Right cardiac atrium (tissue), 5 donors: ENCODE measurements around the gene ABI1. TPM values are rescaled to one million over a fixed set of nuclear protein-coding genes. Genes with fewer than 3 reads are reported as not detected.
"Not testable (repeated sequence)": the region's sequence is repeated elsewhere in the genome, so short reads cannot be mapped to it uniquely, and the experiment has no call there.

Experiments used
- ATAC-seq, 2 donors: fragments of 200-7000 bp; cut with Tn5 transposase; one replicate each; pipeline versions ENCODE4 v1.8.0 to v1.9.1; 2020; ENCODE audit warnings: moderate library complexity in 2 of 2, mild to moderate bottlenecking in 1 of 2
- DNase-seq, 3 donors: peaks; one replicate each; pipeline ENCODE4 v3.0.0-alpha.2; 2020
- H3K27ac ChIP-seq: one replicate; pipeline ENCODE4 v1.5.1; 2013; ENCODE audit warnings: mild to moderate bottlenecking, low read length, control low read depth, moderate library complexity
- H3K27me3 ChIP-seq: one replicate; pipeline ENCODE4 v1.6.1; 2013; ENCODE audit not compliant: control insufficient read depth, insufficient read depth
- H3K4me1 ChIP-seq: one replicate; pipeline ENCODE4 v1.6.1; 2013; ENCODE audit warnings: low read length; ENCODE audit not compliant: control insufficient read depth, insufficient read depth
- H3K4me3 ChIP-seq: one replicate; pipeline ENCODE4 v1.5.1; 2013; ENCODE audit warnings: low read length, control low read depth
- H3K9me3 ChIP-seq: one replicate; pipeline ENCODE4 v1.6.1; 2013; ENCODE audit warnings: low read length; ENCODE audit not compliant: control insufficient read depth
- WGBS: extraction: QIAGEN DNeasy Blood & Tissue Kit; methylation state at CpG from one replicate; pipeline ENCODE4 v1.1.7; 2013; 5-methylcytosine and 5-hydroxymethylcytosine counted together
- intact Hi-C, 4 donors: fragments of 100-400 bp; cut with DNase I; formaldehyde crosslinking; loops; one replicate each; pipeline versions ENCODE4 v1.11.0 to v1.14.0; 2022 to 2023
- polyA plus RNA-seq: library from polyadenylated mRNA; stranded (reverse); fragments of 200-250 nt; gene quantifications from one replicate; pipeline ENCODE4 v1.2.3, GENCODE V29; 2013
- total RNA-seq, 4 donors: library from RNA; stranded (reverse); fragmentation: NEBNext Ultra II Directional; extraction: Animal tissue kit (Norgen Biotek cat#: 25700); gene quantifications; one replicate each; pipeline ENCODE4 v1.2.1, GENCODE V29; 2021
- donor health status: healthy with polysubstance abuse.
- donor health status: DM: no; HTN: yes; CAD: no.
- donor health status: DM: no; HTN: no; CAD: no.
- donor health status: DM: no; HTN: yes; CAD: no; lungs with severe emphysema.
- donor health status: DM: yes; HTN: yes; CAD: no.

ABI1 gene
- total and polyA plus RNA-seq, 5 donors, result 9.6 to 28.2 (median 26.3) TPM

DNA sequence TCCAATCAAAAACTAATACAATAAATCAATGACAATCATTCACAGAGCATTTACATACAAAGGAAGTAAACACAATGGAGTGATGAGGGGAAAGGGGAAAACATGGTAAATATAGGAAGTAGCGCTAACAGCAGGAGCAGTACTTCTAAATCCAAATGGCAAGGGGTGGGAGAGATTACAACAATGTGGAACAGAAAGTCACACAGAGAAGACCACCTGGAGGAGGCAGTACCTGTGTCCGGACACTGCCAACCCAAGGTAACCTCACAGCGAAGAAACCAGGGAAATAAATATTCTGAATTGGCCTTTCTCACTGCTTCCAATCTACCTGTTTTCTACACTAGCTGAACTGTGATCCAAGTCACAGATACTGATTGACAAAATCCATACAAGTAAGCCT is 58.2 kb downstream of the ABI1 start:
- ATAC-seq (no peak), DNase-seq (no peak)
- Histone ChIP-seq H3K27me3 (no peaks in the 10 kb centered on the region), H3K4me3 (no peak overlapping the region), H3K9me3 (no peaks in the 10 kb centered on the region), H3K4me1 (peaks cover 10% of the 10 kb centered on the region), H3K27ac (no peak overlapping the region)
- WGBS, result 98% methylated on average over 3 of the region's 3 CpGs
- intact Hi-C loops, result loop anchor here in 1 of 4 donors (10.0 kb wide), 1 partner anchor 52 kb away; no protein-coding TSS in a partner anchor

DNA sequence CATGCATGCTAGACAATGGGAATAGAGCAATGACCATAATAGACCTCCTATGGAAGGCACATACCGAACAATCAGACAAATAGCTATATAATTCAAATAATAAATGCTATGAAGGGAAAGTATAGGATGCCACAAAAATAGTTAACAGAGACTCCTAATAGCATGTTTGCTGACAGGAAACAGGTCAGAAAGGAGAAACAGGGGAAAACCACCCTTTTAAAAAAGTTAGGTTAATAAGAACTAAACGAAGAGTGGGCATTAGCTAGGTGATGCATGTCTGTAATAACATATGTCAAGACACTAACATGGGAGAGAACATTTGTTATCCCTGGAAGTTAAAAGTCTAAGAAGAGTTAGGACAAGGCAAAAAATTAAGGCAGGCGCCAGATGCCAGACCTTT is 58.9 kb downstream of the ABI1 start:
- Histone ChIP-seq H3K27me3 (no peaks in the 10 kb centered on the region), H3K4me1 (peaks cover 8% of the 10 kb centered on the region), H3K4me3 (no peak overlapping the region), H3K9me3 (no peaks in the 10 kb centered on the region), H3K27ac (no peak overlapping the region)
- no peak for DNase-seq
- WGBS, result 87% methylated on average over 3 of the region's 3 CpGs
- no peak for ATAC-seq
- intact Hi-C loops, result loop anchor here in 1 of 4 donors (10.0 kb wide), 1 partner anchor 53 kb away; no protein-coding TSS in a partner anchor

DNA sequence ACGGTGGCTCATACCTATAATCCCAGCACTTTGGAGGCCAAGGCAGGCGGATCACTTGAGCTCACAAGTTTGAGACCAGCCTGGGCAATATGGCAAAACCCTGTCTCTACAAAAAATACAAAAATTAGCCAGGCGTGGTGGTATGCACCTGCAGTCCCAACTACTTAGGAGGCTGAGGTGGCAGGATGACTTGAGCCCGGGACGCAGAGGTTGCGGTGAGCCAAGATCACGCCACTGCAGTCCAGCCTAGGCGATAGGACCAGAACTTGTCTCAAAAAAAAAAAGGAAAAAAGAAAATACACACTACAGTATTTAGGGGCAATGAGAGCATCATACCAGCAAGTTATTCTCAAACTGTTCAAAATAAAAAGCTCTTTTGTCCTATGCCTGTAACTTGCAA is 59.5 kb downstream of the ABI1 start:
- DNase-seq (no peak), ATAC-seq (no peak)
- no peak overlapping the region for H3K27ac ChIP-seq
- H3K4me1 ChIP-seq, result peaks cover 8% of the 10 kb centered on the region
- no peaks in the 10 kb centered on the region for H3K9me3 ChIP-seq
- WGBS, result 95% methylated on average over 8 of the region's 8 CpGs
- intact Hi-C loops, result loop anchor here in 1 of 4 donors (10.0 kb wide), 1 partner anchor 54 kb away; no protein-coding TSS in a partner anchor
- no peak overlapping the region for H3K4me3 ChIP-seq
- H3K27me3 ChIP-seq, result no peaks in the 10 kb centered on the region

DNA sequence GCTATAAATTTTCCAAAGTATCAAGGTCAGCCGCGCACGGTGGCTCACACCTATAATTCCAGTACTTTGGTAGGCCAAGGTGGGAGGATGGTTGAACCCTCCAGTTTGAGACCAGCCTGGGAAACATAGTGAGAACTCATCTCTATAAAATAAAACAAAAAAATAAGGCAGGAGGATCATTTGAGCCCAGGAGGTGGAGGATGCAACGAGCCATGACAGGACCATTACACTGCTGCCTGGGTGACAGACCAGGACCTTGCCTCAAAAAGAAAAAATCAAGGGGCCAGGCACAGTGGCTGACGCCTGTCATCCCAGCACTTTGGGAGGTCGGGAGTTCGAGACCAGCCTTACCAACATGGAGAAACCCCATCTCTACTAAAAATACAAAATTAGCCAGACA is 60.3 kb downstream of the ABI1 start:
- peaks cover 6% of the 10 kb centered on the region for H3K4me1 ChIP-seq
- H3K27me3 ChIP-seq, result no peaks in the 10 kb centered on the region
- intact Hi-C loops, result loop anchor here in 1 of 4 donors (10.0 kb wide), 1 partner anchor 54 kb away; no protein-coding TSS in a partner anchor
- DNase-seq, result no peak
- no peak overlapping the region for H3K27ac ChIP-seq
- ATAC-seq, result no peak
- H3K9me3 ChIP-seq, result no peaks in the 10 kb centered on the region
- H3K4me3 ChIP-seq, result no peak overlapping the region
- WGBS, result 97% methylated on average over 7 of the region's 7 CpGs

DNA sequence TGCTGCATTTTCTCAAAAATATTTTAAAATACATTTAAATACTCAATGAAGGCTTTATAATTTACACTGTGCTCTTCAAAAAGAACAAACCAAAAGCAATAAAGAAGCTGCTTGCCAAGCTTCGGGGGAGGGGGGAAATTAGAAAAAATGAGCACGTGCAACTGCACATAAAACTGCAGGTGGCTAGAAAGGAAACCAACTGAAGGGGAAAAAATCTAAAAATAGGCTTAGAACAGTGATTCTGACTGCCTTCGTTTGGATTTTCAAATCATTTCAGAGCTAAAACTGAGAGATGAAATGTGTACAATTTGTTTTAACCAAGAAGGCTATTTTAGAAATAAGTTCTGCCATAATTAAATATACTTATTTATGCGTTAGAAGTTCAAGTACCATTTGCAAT is 61.4 kb downstream of the ABI1 start:
- intact Hi-C loops, result no loop called here
- DNase-seq, result no peak
- no peak overlapping the region for H3K4me3 ChIP-seq

DNA sequence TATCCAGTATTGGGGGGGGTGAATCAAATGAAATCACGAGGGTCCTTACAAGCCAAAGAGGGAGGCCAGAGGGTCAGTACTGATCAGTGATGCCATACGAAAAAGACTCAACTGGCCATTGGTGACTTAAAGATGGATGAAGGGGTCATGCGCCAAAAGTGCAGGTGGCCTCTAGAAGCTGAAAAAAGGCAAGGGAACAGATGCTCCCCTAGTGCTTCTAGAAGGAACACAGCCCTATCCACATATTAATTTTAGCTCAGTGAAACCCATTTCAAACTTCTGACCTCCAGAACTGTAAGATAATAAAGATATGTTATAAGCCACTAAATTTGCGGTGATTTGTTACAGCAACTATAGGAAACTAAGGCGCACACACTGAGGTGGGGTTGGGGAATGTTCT is 62.5 kb downstream of the ABI1 start:
- H3K9me3 ChIP-seq, result no peaks in the 10 kb centered on the region
- H3K4me1 ChIP-seq, result peaks cover 2% of the 10 kb centered on the region
- no peak for ATAC-seq
- no peak overlapping the region for H3K4me3 ChIP-seq
- no peaks in the 10 kb centered on the region for H3K27me3 ChIP-seq
- no peak overlapping the region for H3K27ac ChIP-seq
- intact Hi-C loops, result no loop called here
- DNase-seq, result no peak
- 86% methylated on average over 5 of the region's 5 CpGs for WGBS

More for the DNA sequence above, 61.4 kb downstream of the ABI1 start:
- ATAC-seq, result no peak
- 45% methylated on average over 4 of the region's 4 CpGs for WGBS
- H3K9me3 ChIP-seq, result no peaks in the 10 kb centered on the region
- H3K27ac ChIP-seq, result no peak overlapping the region
- H3K4me1 ChIP-seq, result peaks cover 5% of the 10 kb centered on the region
- no peaks in the 10 kb centered on the region for H3K27me3 ChIP-seq

DNA sequence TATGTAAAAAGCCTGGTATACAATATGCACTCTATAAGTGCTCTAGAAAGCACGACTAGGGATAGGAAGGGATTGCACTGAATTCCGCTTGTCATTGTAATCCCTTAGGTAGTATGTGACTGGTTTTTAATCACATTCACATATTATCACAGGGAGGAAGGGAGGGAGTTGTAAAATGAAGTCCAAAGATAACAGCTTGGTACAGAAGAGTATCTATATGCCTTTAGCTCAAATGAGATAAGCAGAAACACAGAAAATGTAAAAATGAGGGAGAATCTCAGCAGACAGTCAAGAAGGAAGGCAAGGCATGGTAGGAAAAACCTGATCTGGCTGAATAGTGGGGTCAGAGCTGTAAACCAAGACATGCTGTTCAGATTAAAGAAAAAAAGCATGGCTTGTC is 63.4 kb downstream of the ABI1 start:
- no peaks in the 10 kb centered on the region for H3K4me1 ChIP-seq
- no peaks in the 10 kb centered on the region for H3K27me3 ChIP-seq
- no peak overlapping the region for H3K4me3 ChIP-seq
- H3K27ac ChIP-seq, result no peak overlapping the region
- ATAC-seq (no peak), DNase-seq (no peak)
- 77% methylated on average over 2 of the region's 2 CpGs for WGBS
- intact Hi-C loops, result no loop called here
- no peaks in the 10 kb centered on the region for H3K9me3 ChIP-seq

DNA sequence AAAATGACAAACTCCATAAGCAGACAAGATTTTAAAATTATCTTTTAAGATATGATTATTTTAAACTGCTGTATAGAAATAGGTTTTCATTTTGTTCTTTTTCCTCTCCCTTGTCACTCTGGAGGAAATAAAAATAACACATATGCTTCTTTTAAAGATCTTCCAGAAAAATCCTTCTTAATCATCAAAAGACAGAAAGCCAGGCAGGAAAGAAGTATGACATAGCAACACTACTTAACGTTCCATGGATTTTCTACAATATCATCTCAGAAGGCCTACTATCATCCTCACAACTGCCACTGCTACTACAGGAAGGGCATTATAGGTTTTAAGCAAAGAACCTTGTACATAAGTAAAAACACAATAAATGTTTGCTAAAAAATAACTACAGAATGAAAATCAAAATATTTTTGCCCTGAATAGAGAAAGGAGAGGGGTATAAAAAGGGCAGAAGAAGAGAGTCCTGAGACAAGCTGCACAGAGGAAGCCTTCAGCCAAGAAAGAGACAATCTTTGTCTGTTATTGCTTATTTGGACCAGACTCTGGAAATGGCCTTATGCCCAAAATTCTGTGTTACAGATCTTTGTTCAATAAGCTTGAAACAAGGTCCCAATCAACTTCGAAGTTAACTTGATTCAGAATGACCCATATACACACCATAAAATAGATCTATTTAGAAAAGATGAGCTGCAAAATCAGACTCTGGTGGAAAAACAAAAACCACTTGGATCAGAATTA is 67.8 kb downstream of the ABI1 start:
- Histone ChIP-seq H3K9me3 (no peaks in the 10 kb centered on the region), H3K27me3 (no peaks in the 10 kb centered on the region), H3K4me1 (no peaks in the 10 kb centered on the region), H3K27ac (no peak overlapping the region), H3K4me3 (no peak overlapping the region)
- 33% methylated on average over 2 of the region's 2 CpGs for WGBS
- ATAC-seq (no peak), DNase-seq (no peak)
- intact Hi-C loops, result no loop called here

DNA sequence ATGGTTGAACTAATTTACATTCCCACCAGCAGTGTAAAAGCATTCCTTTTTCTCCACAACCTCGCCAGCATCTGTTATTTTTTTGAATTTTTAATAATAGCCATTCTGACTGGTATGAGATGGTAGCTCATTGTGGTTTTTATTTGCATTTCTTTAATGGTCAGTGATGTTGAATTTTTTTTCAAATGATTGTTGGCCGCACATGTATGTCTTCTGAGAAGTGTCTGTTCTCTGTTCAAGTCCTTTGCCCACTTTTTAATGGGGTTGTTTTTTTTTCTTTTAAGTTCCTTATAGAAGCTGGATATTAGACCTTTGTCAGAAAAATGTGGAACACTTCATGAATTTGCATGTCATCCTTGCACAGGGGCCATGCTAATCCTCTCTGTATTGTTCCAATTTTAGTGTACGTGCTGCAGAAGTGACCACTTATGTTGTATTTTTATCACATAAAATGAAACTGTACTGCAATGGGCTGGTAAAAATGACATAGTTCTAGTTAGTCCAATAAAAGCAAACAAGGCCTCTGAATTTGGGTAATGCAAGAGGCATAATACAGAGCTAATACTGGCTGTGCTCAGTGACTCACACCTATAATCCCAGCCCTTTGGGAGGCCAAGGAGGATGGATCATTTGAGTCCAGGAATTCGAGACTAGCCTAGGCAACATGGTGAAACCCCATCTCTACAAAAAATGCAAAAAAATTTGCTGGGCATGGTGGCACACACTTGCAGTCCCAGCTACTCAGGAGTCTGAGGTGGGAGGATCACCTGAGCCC is 70.3 kb downstream of the ABI1 start:
- 90% methylated on average over 4 of the region's 4 CpGs for WGBS
- no peak for ATAC-seq
- intact Hi-C loops, result no loop called here
- DNase-seq, result no peak
- Histone ChIP-seq H3K9me3 (no peaks in the 10 kb centered on the region), H3K27me3 (no peaks in the 10 kb centered on the region), H3K27ac (no peak overlapping the region), H3K4me3 (no peak overlapping the region), H3K4me1 (no peaks in the 10 kb centered on the region)

DNA sequence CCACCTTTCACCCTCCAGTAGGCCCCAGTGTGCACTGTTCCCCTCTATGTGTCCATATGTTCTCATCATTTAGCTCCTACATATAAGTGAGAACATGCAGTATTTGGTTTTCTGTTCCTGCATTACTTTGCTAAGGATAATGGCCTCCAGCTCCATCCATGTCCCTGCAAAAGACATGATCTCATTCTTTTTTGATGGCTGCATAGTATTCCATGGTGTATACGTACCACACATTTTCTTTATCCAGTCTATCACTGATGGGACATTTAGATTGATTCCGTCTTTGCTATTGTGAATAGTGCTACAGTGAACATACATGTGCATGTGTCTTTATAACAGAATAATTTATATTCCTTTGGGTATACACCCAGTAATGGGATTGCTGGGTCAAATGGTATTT is 71.0 kb downstream of the ABI1 start:
- H3K27ac ChIP-seq, intact Hi-C loops, DNase-seq, ATAC-seq, H3K9me3 ChIP-seq, H3K27me3 ChIP-seq, H3K4me1 ChIP-seq, H3K4me3 ChIP-seq: not testable (repeated sequence)
- 96% methylated on average over 2 of the region's 2 CpGs for WGBS

DNA sequence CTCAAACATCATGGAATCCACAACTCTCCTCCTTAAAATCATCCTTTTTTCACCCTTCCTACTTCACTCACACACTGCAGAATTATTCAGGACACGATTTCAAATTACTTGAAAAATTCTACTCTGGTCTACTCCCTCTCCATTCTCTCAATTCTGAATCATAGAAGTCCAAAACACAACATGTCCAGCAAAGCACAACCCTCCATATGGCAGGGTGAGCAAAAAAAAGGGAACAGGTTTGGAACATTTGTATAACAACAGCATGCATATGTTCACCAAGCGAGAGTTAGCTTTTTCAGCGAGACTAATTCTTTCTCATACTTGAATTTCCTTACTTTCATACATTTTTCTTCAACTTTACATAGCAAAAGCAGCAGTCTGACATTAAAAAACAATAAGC is 73.4 kb downstream of the ABI1 start:
- WGBS, result 96% methylated on average over 3 of the region's 3 CpGs
- intact Hi-C loops, result no loop called here
- Histone ChIP-seq H3K4me3 (no peak overlapping the region), H3K27me3 (no peaks in the 10 kb centered on the region), H3K4me1 (no peaks in the 10 kb centered on the region), H3K27ac (no peak overlapping the region), H3K9me3 (no peaks in the 10 kb centered on the region)
- DNase-seq (no peak), ATAC-seq (no peak)
